ENCODE results near the gene ARHGAP31.

- no peak for TF ChIP-seq CEBPZ (IDR thresholded peaks at IDR 0.05; ENCODE audit: low read depth, low read length)
- TF ChIP-seq HDAC6 (IDR thresholded peaks at IDR 0.05; ENCODE audit: unreplicated experiment): no peak
- no peak for TF ChIP-seq ASH2L (IDR thresholded peaks at IDR 0.05; ENCODE audit: borderline replicate concordance, low read depth)
- TF ChIP-seq REST (IDR thresholded peaks at IDR 0.05; ENCODE audit: low read depth, low read length): no peak
- no peak for TF ChIP-seq MXI1 (IDR thresholded peaks at IDR 0.05; ENCODE audit: low read depth, low read length)
- TF ChIP-seq ELK1 (IDR thresholded peaks at IDR 0.05; ENCODE audit: low read depth, low read length): no peak
- no peak for TF ChIP-seq ESRRA (IDR thresholded peaks at IDR 0.05; ENCODE audit: low read length)
These were observed 111.1 kb downstream of the ARHGAP31 start for GRCh38 chr3:119405315-119405714.
